Neural progenitor cell (in vitro differentiated cells): ENCODE measurements around the gene SFI1. TPM values are rescaled to one million over a fixed set of nuclear protein-coding genes. Genes with fewer than 3 reads are reported as not detected.

ENCODE experiments used
- DNase-seq: peaks from one replicate; pipeline ENCODE4 v3.0.0-alpha.2; 2016; ENCODE audit warnings: low spot score
- H2AFZ ChIP-seq: fragments of 200-600 bp; sonication (generic); replicated peaks from 2 replicates; pipeline ENCODE4 v1.6.1; 2016; ENCODE audit warnings: antibody characterized with exemption
- H3F3A ChIP-seq: fragments of 200-600 bp; sonication (generic); 2 replicates; pipeline ENCODE4 v1.6.1; 2016; ENCODE audit warnings: antibody characterized with exemption, low read depth
- H3K27ac ChIP-seq: fragments of 200-600 bp; sonication (generic); 2 replicates; pipeline ENCODE4 v1.5.1; 2016; ENCODE audit warnings: mild to moderate bottlenecking
- H3K27me3 ChIP-seq: fragments of 200-600 bp; sonication (generic); 2 replicates; pipeline ENCODE4 v1.6.1; 2016; ENCODE audit warnings: mild to moderate bottlenecking, moderate library complexity
- H3K36me3 ChIP-seq: fragments of 200-600 bp; sonication (generic); 2 replicates; pipeline ENCODE4 v1.5.1; 2016
- H3K4me1 ChIP-seq: fragments of 200-600 bp; sonication (generic); 2 replicates; pipeline ENCODE4 v1.6.1; 2016; ENCODE audit warnings: mixed run types
- H3K4me2 ChIP-seq: fragments of 200-600 bp; sonication (generic); 2 replicates; pipeline ENCODE4 v1.6.1; 2016
- H3K4me3 ChIP-seq: fragments of 200-600 bp; sonication (generic); 2 replicates; pipeline ENCODE4 v1.5.1; 2016
- H3K79me2 ChIP-seq: fragments of 200-600 bp; sonication (generic); 2 replicates; pipeline ENCODE4 v1.6.1; 2016; ENCODE audit warnings: low read depth
- H3K9ac ChIP-seq: fragments of 200-600 bp; sonication (generic); 2 replicates; pipeline ENCODE4 v1.6.1; 2016
- H3K9me3 ChIP-seq: fragments of 200-600 bp; sonication (generic); 2 replicates; pipeline ENCODE4 v1.5.1; 2016; ENCODE audit warnings: low read depth
- H4K20me1 ChIP-seq: fragments of 200-600 bp; sonication (generic); 2 replicates; pipeline ENCODE4 v1.6.1; 2016; ENCODE audit warnings: low read depth
- H3K27ac Mint-ChIP-seq: 3 replicates; pipeline ENCODE4 v1.8.0; 2021; ENCODE audit warnings: mixed read lengths
- H3K27me3 Mint-ChIP-seq: 2 replicates; pipeline ENCODE4 v1.8.0; 2022; ENCODE audit warnings: low read depth, mild to moderate bottlenecking, inconsistent platforms, moderate library complexity, mixed read lengths; ENCODE audit not compliant: insufficient read depth
- H3K36me3 Mint-ChIP-seq: 3 replicates; pipeline ENCODE4 v1.8.0; 2021; ENCODE audit warnings: mixed read lengths
- H3K4me1 Mint-ChIP-seq: 3 replicates; pipeline ENCODE4 v1.8.0; 2021; ENCODE audit warnings: mixed read lengths
- H3K4me3 Mint-ChIP-seq: 3 replicates; pipeline ENCODE4 v1.8.0; 2021; ENCODE audit warnings: mild to moderate bottlenecking, moderate library complexity, mixed read lengths
- H3K9me3 Mint-ChIP-seq: 3 replicates; pipeline ENCODE4 v1.8.0; 2020; ENCODE audit warnings: mixed read lengths
- EZH2 ChIP-seq: fragments of 200-600 bp; sonication (generic); IDR thresholded peaks from 2 replicates; pipeline ENCODE4 v1.6.1; 2017; ENCODE audit warnings: antibody characterized with exemption, mild to moderate bottlenecking, moderate library complexity
- EZH2phosphoT487 ChIP-seq: fragments of 200-600 bp; sonication (generic); IDR thresholded peaks from 2 replicates; pipeline ENCODE4 v1.6.1; 2017; ENCODE audit warnings: antibody characterized with exemption
- total RNA-seq: library from RNA; depleted of rRNA; stranded (reverse); fragments of >200 nt; gene quantifications from 2 replicates; pipeline ENCODE4 v1.2.3, GENCODE V29; 2015; ENCODE audit warnings: low replicate concordance
- TF ChIP-seq, protein P1 (sequence below): fragments of 200-600 bp; sonication (generic); IDR thresholded peaks from 2 replicates; pipeline ENCODE4 v1.5.1; 2017; ENCODE audit warnings: antibody characterized with exemption, mild to moderate bottlenecking

The SFI1 gene
- total RNA-seq, 1 donor from 2014 or later: 25.0 TPM

DNA sequence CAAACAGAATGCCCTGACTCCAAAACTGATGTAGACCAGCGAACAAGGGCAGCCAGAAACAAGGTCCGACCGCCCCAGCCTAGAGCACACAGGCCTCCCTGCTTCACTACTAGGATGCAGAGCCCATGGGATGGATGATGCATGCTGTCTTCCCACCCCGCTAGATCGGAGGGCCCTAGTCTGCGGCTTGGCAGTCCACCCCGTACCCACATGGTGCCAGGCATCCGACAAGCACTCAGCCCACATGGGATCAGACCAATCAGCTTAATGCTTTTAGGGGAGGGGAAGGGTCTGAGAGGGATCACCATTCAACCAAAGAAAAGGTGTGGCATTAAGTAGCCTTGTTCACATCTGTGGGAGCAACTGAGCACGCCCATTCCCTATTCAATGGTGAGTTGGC, 135.1 kb downstream of the SFI1 start:
- Histone ChIP-seq H3K9ac (no peak overlapping the region), H3K27ac (no peak overlapping the region), H4K20me1 (peaks cover 82% of the 10 kb centered on the region), H3K9me3 (no peaks in the 10 kb centered on the region), H3F3A (peaks cover 15% of the 10 kb centered on the region), H3K4me3 (peak overlapping the region; percentile 80), H3K4me1 (peaks cover 9% of the 10 kb centered on the region), H3K36me3 (no peaks in the 10 kb centered on the region), H2AFZ (no peak overlapping the region), H3K79me2 (peaks cover 50% of the 10 kb centered on the region), H3K4me2 (peak overlapping the region; percentile 97), H3K27me3 (no peaks in the 10 kb centered on the region)
- TF ChIP-seq EZH2phosphoT487 (no peak), EZH2 (no peak)
- TF ChIP-seq, protein P1, sequence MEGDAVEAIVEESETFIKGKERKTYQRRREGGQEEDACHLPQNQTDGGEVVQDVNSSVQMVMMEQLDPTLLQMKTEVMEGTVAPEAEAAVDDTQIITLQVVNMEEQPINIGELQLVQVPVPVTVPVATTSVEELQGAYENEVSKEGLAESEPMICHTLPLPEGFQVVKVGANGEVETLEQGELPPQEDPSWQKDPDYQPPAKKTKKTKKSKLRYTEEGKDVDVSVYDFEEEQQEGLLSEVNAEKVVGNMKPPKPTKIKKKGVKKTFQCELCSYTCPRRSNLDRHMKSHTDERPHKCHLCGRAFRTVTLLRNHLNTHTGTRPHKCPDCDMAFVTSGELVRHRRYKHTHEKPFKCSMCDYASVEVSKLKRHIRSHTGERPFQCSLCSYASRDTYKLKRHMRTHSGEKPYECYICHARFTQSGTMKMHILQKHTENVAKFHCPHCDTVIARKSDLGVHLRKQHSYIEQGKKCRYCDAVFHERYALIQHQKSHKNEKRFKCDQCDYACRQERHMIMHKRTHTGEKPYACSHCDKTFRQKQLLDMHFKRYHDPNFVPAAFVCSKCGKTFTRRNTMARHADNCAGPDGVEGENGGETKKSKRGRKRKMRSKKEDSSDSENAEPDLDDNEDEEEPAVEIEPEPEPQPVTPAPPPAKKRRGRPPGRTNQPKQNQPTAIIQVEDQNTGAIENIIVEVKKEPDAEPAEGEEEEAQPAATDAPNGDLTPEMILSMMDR: no peak
- no peaks in the 10 kb centered on the region for H3K27me3 Mint-ChIP-seq
- no peak for DNase-seq
- H3K9me3 Mint-ChIP-seq: no peaks in the 10 kb centered on the region
- peak overlapping the region; percentile 82 for H3K4me3 Mint-ChIP-seq
- no peaks in the 10 kb centered on the region for H3K36me3 Mint-ChIP-seq
- peaks cover 19% of the 10 kb centered on the region for H3K4me1 Mint-ChIP-seq
- H3K27ac Mint-ChIP-seq: no peak overlapping the region

DNA sequence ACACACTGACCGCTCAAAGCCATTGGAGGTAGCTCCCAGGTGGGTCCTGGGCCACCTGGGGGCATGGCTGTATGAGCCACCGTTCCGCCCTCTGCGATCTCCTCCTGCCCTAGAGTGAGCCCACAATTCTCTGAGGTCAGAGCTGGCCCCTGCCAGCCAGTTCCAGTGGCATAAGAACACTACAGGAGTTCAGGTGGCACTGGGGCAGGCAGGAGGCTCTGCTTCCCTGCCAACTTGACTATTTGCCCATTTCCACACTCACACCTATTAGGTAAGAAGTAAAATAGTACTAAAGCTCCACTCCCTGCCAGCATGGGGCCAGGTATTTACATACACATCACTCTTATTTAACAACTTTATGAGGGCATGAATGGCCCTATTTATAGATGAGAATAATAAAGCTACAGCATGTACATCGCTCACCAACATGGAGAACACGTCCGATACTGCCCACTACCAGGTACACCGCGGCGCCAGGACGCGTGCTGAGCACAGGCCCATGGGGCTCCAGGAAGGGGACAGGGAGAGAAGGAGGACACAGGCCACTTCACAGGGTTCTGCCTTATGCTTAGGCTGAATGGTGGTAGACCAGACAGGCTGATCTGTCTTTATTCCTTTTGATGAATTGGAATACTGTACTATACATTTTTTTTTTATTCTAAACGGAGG, 139.4 kb downstream of the SFI1 start:
- H3K36me3 Mint-ChIP-seq: peaks cover 2% of the 10 kb centered on the region
- Histone ChIP-seq H3K27ac (no peak overlapping the region), H3K36me3 (no peaks in the 10 kb centered on the region), H3K27me3 (no peaks in the 10 kb centered on the region), H3K9ac (no peak overlapping the region), H3K79me2 (peaks cover 25% of the 10 kb centered on the region), H3K4me3 (no peak overlapping the region), H3F3A (peaks cover 10% of the 10 kb centered on the region), H3K9me3 (no peaks in the 10 kb centered on the region), H3K4me1 (peaks cover 6% of the 10 kb centered on the region), H4K20me1 (peaks cover 51% of the 10 kb centered on the region), H2AFZ (no peak overlapping the region), H3K4me2 (no peak overlapping the region)
- H3K9me3 Mint-ChIP-seq: no peaks in the 10 kb centered on the region
- H3K4me1 Mint-ChIP-seq: peaks cover 9% of the 10 kb centered on the region
- H3K27ac Mint-ChIP-seq: no peak overlapping the region
- TF ChIP-seq, protein P1: no peak
- TF ChIP-seq EZH2: no peak
- no peak for TF ChIP-seq EZH2phosphoT487
- H3K4me3 Mint-ChIP-seq: no peak overlapping the region
- H3K27me3 Mint-ChIP-seq: no peaks in the 10 kb centered on the region
- no peak for DNase-seq

DNA sequence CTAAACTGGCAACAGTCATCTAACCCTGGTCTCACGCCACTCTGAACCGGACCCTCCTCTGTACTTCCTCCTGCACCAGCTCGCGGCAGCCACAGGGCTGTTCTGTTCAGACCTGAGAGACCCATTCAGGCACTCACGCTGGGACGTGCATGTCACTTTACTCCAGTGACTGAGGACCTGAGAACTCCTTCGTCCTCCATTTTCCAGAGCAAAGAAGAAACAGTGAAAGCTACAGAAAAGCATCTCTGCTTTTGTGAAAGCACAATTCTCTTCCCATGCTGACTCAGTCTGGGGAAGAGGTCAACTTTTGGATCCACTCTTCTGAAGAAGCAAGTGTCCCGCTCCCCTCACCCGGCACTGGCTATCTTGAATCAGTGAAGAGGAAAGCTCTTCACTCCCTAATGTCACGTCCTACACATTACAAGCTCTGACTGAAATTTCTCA, 141.1 kb downstream of the SFI1 start:
- no peak overlapping the region for H2AFZ ChIP-seq
- H3K4me3 ChIP-seq: no peak overlapping the region
- no peak overlapping the region for H3K27ac ChIP-seq
- H3K9me3 ChIP-seq: no peaks in the 10 kb centered on the region
- no peak overlapping the region for H3K4me3 Mint-ChIP-seq
- no peaks in the 10 kb centered on the region for H3K27me3 ChIP-seq
- no peaks in the 10 kb centered on the region for H3K9me3 Mint-ChIP-seq
- no peaks in the 10 kb centered on the region for H3K36me3 ChIP-seq
- peaks cover 2% of the 10 kb centered on the region for H3K27me3 Mint-ChIP-seq
- H3F3A ChIP-seq: no peaks in the 10 kb centered on the region
- H3K4me2 ChIP-seq: no peak overlapping the region
- no peaks in the 10 kb centered on the region for H3K4me1 ChIP-seq
- peaks cover 34% of the 10 kb centered on the region for H4K20me1 ChIP-seq
- H3K36me3 Mint-ChIP-seq: peaks cover 2% of the 10 kb centered on the region
- TF ChIP-seq EZH2 (no peak), EZH2phosphoT487 (no peak)
- TF ChIP-seq, protein P1: no peak
- H3K9ac ChIP-seq: no peak overlapping the region
- H3K4me1 Mint-ChIP-seq: no peaks in the 10 kb centered on the region
- peaks cover 27% of the 10 kb centered on the region for H3K79me2 ChIP-seq
- no peak for DNase-seq
- peak overlapping the region; percentile 86 for H3K27ac Mint-ChIP-seq
